Panc1 (cell line): Measurements from ENCODE around the gene PLEKHG1. TPM values are rescaled to one million over a fixed set of nuclear protein-coding genes. Genes with fewer than 3 reads are reported as not detected.

Experiments used
- ATAC-seq: fragments of 200-7000 bp; cut with Tn5 transposase; 2 replicates; pipeline ENCODE4 v1.9.1; 2020; ENCODE audit warnings: mild to moderate bottlenecking, moderate library complexity
- BruUV-seq: library from RNA; stranded (reverse); fragments of 400-500 nt; replicated peaks from 2 replicates; lab custom pipeline; 2021; lab: Mats Ljungman, UMichigan
- CTCF ChIA-PET: fragments of 300-600 bp; sonication (Branson Sonifier 250); formaldehyde crosslinking; loops from one replicate; lab custom pipeline; 2022; ENCODE audit warnings: antibody characterized with exemption; lab: Charles Lee
- POLR2A ChIA-PET: fragments of 300-600 bp; sonication (Branson Sonifier 250); formaldehyde crosslinking; loops from one replicate; lab custom pipeline; 2022; ENCODE audit warnings: antibody characterized with exemption; lab: Charles Lee
- DNase-seq: peaks from one replicate; pipeline ENCODE4 v3.0.0-alpha.2; 2010; ENCODE audit warnings: low read depth, low spot score
- H3K27ac ChIP-seq: 2 replicates; pipeline ENCODE4 v1.5.1; 2011; ENCODE audit warnings: mild to moderate bottlenecking, low read length, inconsistent platforms
- H3K27me3 ChIP-seq: fragments of 200-500 bp; sonication (Bioruptor generic); 2 replicates; pipeline ENCODE4 v1.6.0; 2014; ENCODE audit warnings: low read length, inconsistent platforms; ENCODE audit not compliant: control insufficient read depth, insufficient read depth
- H3K36me3 ChIP-seq: fragments of 200-500 bp; sonication (Bioruptor generic); 2 replicates; pipeline ENCODE4 v1.5.1; 2014; ENCODE audit warnings: inconsistent platforms, mild to moderate bottlenecking, low read length, moderate library complexity; ENCODE audit not compliant: control insufficient read depth, insufficient read depth
- H3K4me1 ChIP-seq: 2 replicates; pipeline ENCODE4 v1.5.1; 2011; ENCODE audit warnings: inconsistent platforms, mild to moderate bottlenecking, low read length, moderate library complexity; ENCODE audit not compliant: control insufficient read depth, insufficient read depth
- H3K4me3 ChIP-seq, 2 experiments: 2 replicates each; pipeline ENCODE4 v1.5.1; 2011 to 2012; ENCODE audit warnings: low read depth in 2 of 2, low read length in 2 of 2, mild to moderate bottlenecking in 2 of 2, inconsistent platforms in 1 of 2, moderate library complexity in 1 of 2
- H3K9me3 ChIP-seq: fragments of 200-500 bp; sonication (Bioruptor generic); 2 replicates; pipeline ENCODE4 v1.5.1; 2014; ENCODE audit warnings: low read depth, mild to moderate bottlenecking, inconsistent platforms, low read length, moderate library complexity; ENCODE audit not compliant: control insufficient read depth, insufficient read depth
- POLR2AphosphoS5 ChIP-seq: IDR thresholded peaks from 2 replicates; pipeline ENCODE4 v1.6.1; 2012; ENCODE audit warnings: mild to moderate bottlenecking, low read depth, low read length, moderate library complexity
- SIN3A ChIP-seq: IDR thresholded peaks from 2 replicates; pipeline ENCODE4 v1.6.1; 2012; ENCODE audit warnings: low read depth, mild to moderate bottlenecking, low read length, moderate library complexity, borderline replicate concordance; ENCODE audit not compliant: insufficient read depth
- TCF7L2 ChIP-seq: IDR thresholded peaks from 2 replicates; pipeline ENCODE4 v1.6.1; 2011; ENCODE audit warnings: mild to moderate bottlenecking, low read depth, low read length, inconsistent platforms
- in situ Hi-C: cut with HindIII; loops from 2 replicates; pipeline ENCODE4 v1.10.0; 2016; ENCODE audit warnings: low sequenced_read_pairs, low pct_unique_long_range_greater_than_20kb
- intact Hi-C: fragments of 100-400 bp; cut with micrococcal nuclease; formaldehyde crosslinking; loops from one replicate; pipeline ENCODE4 v1.10.0; 2022; ENCODE audit not compliant: unreplicated experiment
- total RNA-seq: library from RNA; stranded (reverse); gene quantifications from one replicate; pipeline ENCODE4 v1.2.1, GENCODE V29; 2021; ENCODE audit not compliant: unreplicated experiment
- TF ChIP-seq, protein P1 (sequence below): fragments of 450-650 bp; IDR thresholded peaks from 2 replicates; pipeline ENCODE4 v1.5.1; 2017; ENCODE audit warnings: mild to moderate bottlenecking
- TF ChIP-seq, protein P2 (sequence below), 2 experiments: IDR thresholded peaks; 2 replicates each; pipeline ENCODE4 v1.6.1; 2011 to 2012; ENCODE audit warnings: low read depth in 2 of 2, control low read depth in 1 of 2, low read length in 1 of 2, mild to moderate bottlenecking in 1 of 2, moderate library complexity in 1 of 2; ENCODE audit not compliant: insufficient read depth in 1 of 2

The PLEKHG1 gene
- total RNA-seq, 1 experiment from 2014 or later = 4.0 TPM

DNA sequence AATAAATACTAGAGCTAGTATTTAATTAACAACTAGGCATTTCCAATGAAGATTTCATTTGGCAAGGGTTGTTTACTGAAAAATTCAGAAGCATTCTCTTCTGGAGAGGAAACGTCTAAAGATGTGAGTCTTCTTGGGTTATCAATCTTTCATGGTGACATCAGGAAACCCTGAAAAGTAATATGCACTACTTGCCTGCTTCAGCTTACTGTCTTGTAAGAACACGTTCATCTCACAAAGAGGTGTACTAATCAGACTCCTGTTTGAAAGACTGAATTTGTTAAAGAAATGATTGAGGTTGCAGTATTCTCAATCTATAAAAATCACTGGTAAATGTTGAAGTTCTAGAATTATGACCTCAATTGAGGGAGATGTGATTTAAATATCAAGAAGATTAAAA lies 16.9 kb downstream of the PLEKHG1 start:
- no TSS peak for BruUV-seq
- ATAC-seq = no peak
- DNase-seq = no peak
- H3K27ac ChIP-seq = no peak overlapping the region
- POLR2A ChIA-PET = no interaction called here
- no peak overlapping the region for H3K4me3 ChIP-seq
- no peaks in the 10 kb centered on the region; the same call in 1 of the 2 replicates for H3K4me1 ChIP-seq
- H3K9me3 ChIP-seq = no peaks in the 10 kb centered on the region
- H3K36me3 ChIP-seq = no peaks in the 10 kb centered on the region
- CTCF ChIA-PET = no interaction called here
- no peaks in the 10 kb centered on the region for H3K27me3 ChIP-seq
- TF ChIP-seq, protein P1, sequence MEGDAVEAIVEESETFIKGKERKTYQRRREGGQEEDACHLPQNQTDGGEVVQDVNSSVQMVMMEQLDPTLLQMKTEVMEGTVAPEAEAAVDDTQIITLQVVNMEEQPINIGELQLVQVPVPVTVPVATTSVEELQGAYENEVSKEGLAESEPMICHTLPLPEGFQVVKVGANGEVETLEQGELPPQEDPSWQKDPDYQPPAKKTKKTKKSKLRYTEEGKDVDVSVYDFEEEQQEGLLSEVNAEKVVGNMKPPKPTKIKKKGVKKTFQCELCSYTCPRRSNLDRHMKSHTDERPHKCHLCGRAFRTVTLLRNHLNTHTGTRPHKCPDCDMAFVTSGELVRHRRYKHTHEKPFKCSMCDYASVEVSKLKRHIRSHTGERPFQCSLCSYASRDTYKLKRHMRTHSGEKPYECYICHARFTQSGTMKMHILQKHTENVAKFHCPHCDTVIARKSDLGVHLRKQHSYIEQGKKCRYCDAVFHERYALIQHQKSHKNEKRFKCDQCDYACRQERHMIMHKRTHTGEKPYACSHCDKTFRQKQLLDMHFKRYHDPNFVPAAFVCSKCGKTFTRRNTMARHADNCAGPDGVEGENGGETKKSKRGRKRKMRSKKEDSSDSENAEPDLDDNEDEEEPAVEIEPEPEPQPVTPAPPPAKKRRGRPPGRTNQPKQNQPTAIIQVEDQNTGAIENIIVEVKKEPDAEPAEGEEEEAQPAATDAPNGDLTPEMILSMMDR = no peak
- TF ChIP-seq POLR2AphosphoS5 = no peak
- TF ChIP-seq SIN3A = no peak
- TF ChIP-seq, protein P2, sequence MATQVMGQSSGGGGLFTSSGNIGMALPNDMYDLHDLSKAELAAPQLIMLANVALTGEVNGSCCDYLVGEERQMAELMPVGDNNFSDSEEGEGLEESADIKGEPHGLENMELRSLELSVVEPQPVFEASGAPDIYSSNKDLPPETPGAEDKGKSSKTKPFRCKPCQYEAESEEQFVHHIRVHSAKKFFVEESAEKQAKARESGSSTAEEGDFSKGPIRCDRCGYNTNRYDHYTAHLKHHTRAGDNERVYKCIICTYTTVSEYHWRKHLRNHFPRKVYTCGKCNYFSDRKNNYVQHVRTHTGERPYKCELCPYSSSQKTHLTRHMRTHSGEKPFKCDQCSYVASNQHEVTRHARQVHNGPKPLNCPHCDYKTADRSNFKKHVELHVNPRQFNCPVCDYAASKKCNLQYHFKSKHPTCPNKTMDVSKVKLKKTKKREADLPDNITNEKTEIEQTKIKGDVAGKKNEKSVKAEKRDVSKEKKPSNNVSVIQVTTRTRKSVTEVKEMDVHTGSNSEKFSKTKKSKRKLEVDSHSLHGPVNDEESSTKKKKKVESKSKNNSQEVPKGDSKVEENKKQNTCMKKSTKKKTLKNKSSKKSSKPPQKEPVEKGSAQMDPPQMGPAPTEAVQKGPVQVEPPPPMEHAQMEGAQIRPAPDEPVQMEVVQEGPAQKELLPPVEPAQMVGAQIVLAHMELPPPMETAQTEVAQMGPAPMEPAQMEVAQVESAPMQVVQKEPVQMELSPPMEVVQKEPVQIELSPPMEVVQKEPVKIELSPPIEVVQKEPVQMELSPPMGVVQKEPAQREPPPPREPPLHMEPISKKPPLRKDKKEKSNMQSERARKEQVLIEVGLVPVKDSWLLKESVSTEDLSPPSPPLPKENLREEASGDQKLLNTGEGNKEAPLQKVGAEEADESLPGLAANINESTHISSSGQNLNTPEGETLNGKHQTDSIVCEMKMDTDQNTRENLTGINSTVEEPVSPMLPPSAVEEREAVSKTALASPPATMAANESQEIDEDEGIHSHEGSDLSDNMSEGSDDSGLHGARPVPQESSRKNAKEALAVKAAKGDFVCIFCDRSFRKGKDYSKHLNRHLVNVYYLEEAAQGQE (IDR thresholded peaks at IDR 0.05; ENCODE audit: insufficient read depth in 1 of 2, low read depth in 2 of 2, low read length in 1 of 2) = no peak
- TF ChIP-seq TCF7L2 = no peak
- intact Hi-C loops = no loop called here
- in situ Hi-C loops = no loop called here

DNA sequence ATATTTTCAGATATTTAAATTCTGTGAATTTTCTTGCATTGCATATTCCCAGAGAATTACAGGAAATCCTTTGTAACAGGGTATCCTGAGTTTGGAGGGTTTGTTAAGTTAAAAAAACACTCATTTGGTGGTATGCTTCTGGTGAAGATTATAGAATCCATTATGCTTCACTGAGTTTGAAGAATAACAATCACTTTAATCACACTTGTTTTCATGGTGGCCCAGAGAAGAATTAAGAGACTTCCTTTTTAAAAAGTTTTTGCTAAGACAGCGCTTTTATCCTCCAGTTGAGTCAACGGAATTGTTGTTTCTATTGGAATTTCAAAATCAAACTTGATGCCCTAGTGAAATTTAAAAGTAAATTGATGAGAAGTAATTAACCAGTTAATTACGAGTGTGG lies 17.4 kb downstream of the PLEKHG1 start:
- H3K4me1 ChIP-seq = no peaks in the 10 kb centered on the region; the same call in 1 of the 2 replicates
- H3K9me3 ChIP-seq = no peaks in the 10 kb centered on the region
- no peaks in the 10 kb centered on the region for H3K36me3 ChIP-seq
- POLR2A ChIA-PET = no interaction called here
- H3K27me3 ChIP-seq = no peaks in the 10 kb centered on the region
- CTCF ChIA-PET = no interaction called here
- DNase-seq (no peak), ATAC-seq (no peak)
- no TSS peak for BruUV-seq
- no peak overlapping the region for H3K27ac ChIP-seq
- TF ChIP-seq SIN3A (no peak), POLR2AphosphoS5 (no peak), TCF7L2 (no peak)
- TF ChIP-seq, protein P2 (IDR thresholded peaks at IDR 0.05; ENCODE audit: insufficient read depth in 1 of 2, low read depth in 2 of 2, low read length in 1 of 2) = no peak
- TF ChIP-seq, protein P1 = no peak
- in situ Hi-C loops = no loop called here
- H3K4me3 ChIP-seq = no peak overlapping the region
- intact Hi-C loops = no loop called here
